Heart left ventricle (tissue), 13 donors: ENCODE measurements around the gene CLHC1.

Experiments
- POLR2A ChIP-seq, 2 donors: fragments of 450-650 bp; IDR thresholded peaks; one replicate each; pipeline ENCODE4 v1.6.1; 2017; ENCODE audit warnings: antibody characterized with exemption in 2 of 2, mild to moderate bottlenecking in 2 of 2, moderate library complexity in 2 of 2
- TF ChIP-seq, protein P1 (sequence below), 12 donors: fragments of 200-600 bp; sonication (generic) in 4 of 12; IDR thresholded peaks; one replicate each; pipeline versions ENCODE4 v1.5.0 to v1.8.0; 2018 to 2022; ENCODE audit warnings: antibody characterized with exemption in 12 of 12, mild to moderate bottlenecking in 5 of 12
- donor health status: ischemic (EF 13 %, LVEDD 7.1; RV severe dilation, severe dysfunction).
- donor health status: DM: no; HTN: yes; CAD: no.
- donor health status: DM: no; HTN: no; CAD: no.
- donor health status: ischemic (EF 25% LVEDD 6.9; RV normal size, moderate dysfunction).
- donor health status: ischemic (EF 25% LVEDD 5.7; RV mildly dilated, moderate dysfunction).
- donor health status: ischemic (EF 35%, LVEDD 5.7; RV mildly dilated, moderate dysfunction).
- donor health status: nonischemic (EF 11% LVEDD 7.7; RV severe dilation, severe dysfunction).
- donor health status: DM: yes; HTN: yes; CAD: no.
- donor health status: PGD.
- donor health status: ischemic (EF 29% LVEDD 5.4; RV normal size, mild dysfunction).
- donor health status: nonischemic (EF 23%, LVEDD 6.1; RV moderate dilation, normal function).

DNA sequence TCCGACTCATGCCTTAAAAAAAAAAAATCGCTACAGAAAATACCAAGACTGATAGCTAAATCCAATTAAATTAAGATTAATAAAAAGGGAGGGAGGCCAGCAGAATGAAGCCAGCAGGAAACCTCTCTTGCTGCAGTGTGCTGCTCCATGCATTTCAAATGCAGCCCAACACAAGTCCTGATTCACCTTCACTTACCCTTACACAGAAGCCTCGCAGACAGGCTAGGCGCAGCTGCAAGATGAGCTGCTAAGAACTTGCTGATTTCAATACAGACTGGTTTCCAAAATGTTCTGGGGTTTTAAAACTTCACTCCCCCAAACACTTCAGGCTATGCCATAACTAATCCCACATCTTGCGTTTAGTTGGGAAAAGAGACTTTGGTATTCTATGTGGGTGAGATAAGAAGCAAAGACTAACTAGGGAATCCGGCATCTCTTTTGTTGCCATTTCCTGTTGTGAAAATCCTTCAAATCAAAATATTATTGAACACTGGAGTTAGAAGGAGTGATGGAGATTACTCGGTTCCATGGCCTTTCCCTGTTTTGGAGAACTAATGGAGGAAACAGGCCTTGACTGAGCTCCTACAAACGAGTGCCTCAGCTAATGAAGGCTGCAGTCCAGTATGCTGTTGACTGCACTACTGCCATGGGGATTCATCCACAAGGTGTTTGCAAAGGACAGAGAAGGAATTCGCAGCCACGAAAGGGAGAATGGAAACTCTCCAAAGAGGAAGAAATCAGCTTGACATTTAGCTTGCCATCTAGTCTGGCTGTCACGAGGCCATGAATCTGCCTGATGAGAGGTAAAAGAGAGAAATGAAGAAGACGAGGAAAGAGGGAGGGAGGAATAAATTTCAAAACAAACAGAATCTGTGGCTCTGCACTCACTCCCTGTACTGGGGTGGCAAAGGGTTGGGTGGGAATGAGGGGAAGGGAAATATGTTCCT lies 67.3 kb downstream of the CLHC1 start:
- no peak for TF ChIP-seq POLR2A (IDR thresholded peaks at IDR 0.05)
- TF ChIP-seq, protein P1, sequence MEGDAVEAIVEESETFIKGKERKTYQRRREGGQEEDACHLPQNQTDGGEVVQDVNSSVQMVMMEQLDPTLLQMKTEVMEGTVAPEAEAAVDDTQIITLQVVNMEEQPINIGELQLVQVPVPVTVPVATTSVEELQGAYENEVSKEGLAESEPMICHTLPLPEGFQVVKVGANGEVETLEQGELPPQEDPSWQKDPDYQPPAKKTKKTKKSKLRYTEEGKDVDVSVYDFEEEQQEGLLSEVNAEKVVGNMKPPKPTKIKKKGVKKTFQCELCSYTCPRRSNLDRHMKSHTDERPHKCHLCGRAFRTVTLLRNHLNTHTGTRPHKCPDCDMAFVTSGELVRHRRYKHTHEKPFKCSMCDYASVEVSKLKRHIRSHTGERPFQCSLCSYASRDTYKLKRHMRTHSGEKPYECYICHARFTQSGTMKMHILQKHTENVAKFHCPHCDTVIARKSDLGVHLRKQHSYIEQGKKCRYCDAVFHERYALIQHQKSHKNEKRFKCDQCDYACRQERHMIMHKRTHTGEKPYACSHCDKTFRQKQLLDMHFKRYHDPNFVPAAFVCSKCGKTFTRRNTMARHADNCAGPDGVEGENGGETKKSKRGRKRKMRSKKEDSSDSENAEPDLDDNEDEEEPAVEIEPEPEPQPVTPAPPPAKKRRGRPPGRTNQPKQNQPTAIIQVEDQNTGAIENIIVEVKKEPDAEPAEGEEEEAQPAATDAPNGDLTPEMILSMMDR (IDR thresholded peaks at IDR 0.05), result no peak
